ENCODE results near the gene HRCT1. TPM values are rescaled to one million over a fixed set of nuclear protein-coding genes. Genes with fewer than 3 reads are reported as not detected.
"Not testable (repeated sequence)": the region's sequence is repeated elsewhere in the genome, so short reads cannot be mapped to it uniquely, and the experiment has no call there.

Gene HRCT1
- total and polyA plus RNA-seq, 2 donors (not counting 3 experiments of a cell fraction or from before 2014, with no cell fraction given), result 1.2 to 7.0 TPM

- TF ChIP-seq EZH2 (IDR thresholded peaks at IDR 0.05; ENCODE audit: borderline replicate concordance, low read depth, low read length, severe bottlenecking) (no peak), MYC (IDR thresholded peaks at IDR 0.05; ENCODE audit: low read depth, low read length) (no peak), POLR2AphosphoS5 (IDR thresholded peaks at IDR 0.05; ENCODE audit: insufficient read depth, low read depth, low read length) (no peak), POLR2A (IDR thresholded peaks at IDR 0.05; ENCODE audit: low read depth, low read length) (no peak), FOS (IDR thresholded peaks at IDR 0.05; ENCODE audit: borderline replicate concordance, insufficient read depth, low read length) (no peak), JUN (IDR thresholded peaks at IDR 0.05; ENCODE audit: borderline replicate concordance, insufficient read depth, insufficient read length, low read depth) (no peak), GATA2 (IDR thresholded peaks at IDR 0.05; ENCODE audit: insufficient read depth, insufficient read length, low read depth, low read length) (no peak), CTCF (IDR thresholded peaks at IDR 0.05; ENCODE audit: extremely low read depth in 1 of 2, insufficient read depth in 1 of 2, low read depth in 1 of 2, low read length in 2 of 2) (no peak)
- TF ChIP-seq, protein P1, sequence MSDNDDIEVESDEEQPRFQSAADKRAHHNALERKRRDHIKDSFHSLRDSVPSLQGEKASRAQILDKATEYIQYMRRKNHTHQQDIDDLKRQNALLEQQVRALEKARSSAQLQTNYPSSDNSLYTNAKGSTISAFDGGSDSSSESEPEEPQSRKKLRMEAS (IDR thresholded peaks at IDR 0.05; ENCODE audit: insufficient read depth, insufficient read length), result no peak
- ChIA-PET POLR2A (no interaction called here), CTCF (interaction anchor here (1.1 to 4.4 kb wide), 8 partner anchors 14 to 106 kb away, joined by 3 to 26 read pairs (median 6); no protein-coding TSS in a partner anchor)
- Histone ChIP-seq H3K27me3 (ENCODE audit: control insufficient read depth in 2 of 2, insufficient read depth in 2 of 2, low read length in 2 of 2) (peaks cover 2 to 7% of the 10 kb centered on the region in 2 experiments), H3K4me3 (replicated peaks in 1 of 3; ENCODE audit: insufficient read depth in 1 of 3, low read depth in 1 of 3, low read length in 3 of 3) (no peak overlapping the region), H3K4me1 (ENCODE audit: control insufficient read depth, extremely low read depth, insufficient read depth, low read length) (no peaks in the 10 kb centered on the region), H3K27ac (ENCODE audit: insufficient read depth, low read depth, low read length) (no peak overlapping the region), H3K9ac (replicated peaks; ENCODE audit: extremely low read depth, insufficient read depth, low read length) (no peak overlapping the region), H3K9me3 (replicated peaks; ENCODE audit: control insufficient read depth, insufficient read depth, low read length) (no peaks in the 10 kb centered on the region), H4K20me1 (replicated peaks; ENCODE audit: control insufficient read depth, extremely low read depth, insufficient read depth, low read length) (no peaks in the 10 kb centered on the region), H3K9me1 (replicated peaks; ENCODE audit: control insufficient read depth, extremely low read depth, insufficient read depth, low read length) (no peaks in the 10 kb centered on the region), H3K4me2 (ENCODE audit: insufficient read depth, low read length) (no peak overlapping the region), H2AFZ (ENCODE audit: low read depth, low read length) (no peak overlapping the region), H3K79me2 (ENCODE audit: control insufficient read depth, insufficient read depth, low read length) (no peaks in the 10 kb centered on the region), H3K36me3 (ENCODE audit: control insufficient read depth in 2 of 2, extremely low read depth in 1 of 2, insufficient read depth in 2 of 2, low read length in 2 of 2) (no peaks in the 10 kb centered on the region)
- intact Hi-C loops (cut with micrococcal nuclease), result no loop called here
- no peak for FAIRE-seq
- no TSS peak for BruUV-seq (replicated peaks)
- dilution Hi-C loops (cut with MboI; ENCODE audit: extremely low pct_ligation_motif_present, low sequenced_read_pairs), result no loop called here
- DNase-seq (ENCODE audit: low read depth, low spot score), result no peak
These were observed 9.4 kb upstream of the HRCT1 start for GRCh38 chr9:35896570-35896969.

DNA sequence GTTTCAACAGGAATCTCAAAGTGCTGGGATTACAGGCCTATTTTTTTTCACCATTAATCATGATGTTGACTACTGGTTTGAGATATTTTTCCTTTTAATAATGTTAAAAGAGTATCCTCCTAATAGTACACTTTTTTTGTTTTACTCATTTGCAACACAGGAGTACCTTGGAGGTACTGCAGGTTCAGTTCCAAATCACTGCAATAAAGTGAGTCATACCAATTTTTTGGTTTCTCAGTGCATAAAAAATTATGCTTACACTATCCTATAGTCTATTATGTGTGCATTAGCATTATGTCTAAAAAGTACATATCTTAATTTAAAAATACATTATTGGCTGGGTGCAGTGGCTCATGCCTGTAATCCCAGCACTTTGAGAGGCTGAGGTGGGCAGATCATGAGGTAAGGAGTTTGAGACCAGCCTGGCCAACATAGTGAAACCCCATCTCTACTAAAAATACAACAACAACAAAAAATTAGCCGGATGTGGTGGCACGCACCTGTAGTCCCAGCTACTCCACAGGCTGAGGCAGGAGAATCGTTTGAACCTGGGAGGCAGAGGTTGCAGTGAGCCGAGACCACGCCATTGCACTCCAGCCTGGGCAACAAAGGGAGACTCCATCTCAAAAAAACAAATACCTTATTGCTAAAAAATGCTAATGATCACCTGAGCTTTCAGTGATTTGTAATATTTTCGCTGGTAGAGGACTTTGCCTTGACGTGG, 8.5 kb upstream of the HRCT1 start:
- H3K9me1 ChIP-seq (replicated peaks; ENCODE audit: control insufficient read depth, extremely low read depth, insufficient read depth, low read length); H3K36me3 ChIP-seq (ENCODE audit: control insufficient read depth in 2 of 2, extremely low read depth in 1 of 2, insufficient read depth in 2 of 2, low read length in 2 of 2); dilution Hi-C loops (cut with MboI; ENCODE audit: extremely low pct_ligation_motif_present, low sequenced_read_pairs); H4K20me1 ChIP-seq (replicated peaks; ENCODE audit: control insufficient read depth, extremely low read depth, insufficient read depth, low read length); H2AFZ ChIP-seq (ENCODE audit: low read depth, low read length); DNase-seq (ENCODE audit: low read depth, low spot score); POLR2A ChIA-PET; FAIRE-seq; H3K4me3 ChIP-seq (replicated peaks in 1 of 3; ENCODE audit: insufficient read depth in 1 of 3, low read depth in 1 of 3, low read length in 3 of 3); H3K9me3 ChIP-seq (replicated peaks; ENCODE audit: control insufficient read depth, insufficient read depth, low read length); BruUV-seq (replicated peaks); intact Hi-C loops (cut with micrococcal nuclease); H3K4me2 ChIP-seq (ENCODE audit: insufficient read depth, low read length); H3K27me3 ChIP-seq (ENCODE audit: control insufficient read depth in 2 of 2, insufficient read depth in 2 of 2, low read length in 2 of 2); H3K4me1 ChIP-seq (ENCODE audit: control insufficient read depth, extremely low read depth, insufficient read depth, low read length); H3K27ac ChIP-seq (ENCODE audit: insufficient read depth, low read depth, low read length); H3K9ac ChIP-seq (replicated peaks; ENCODE audit: extremely low read depth, insufficient read depth, low read length); H3K79me2 ChIP-seq (ENCODE audit: control insufficient read depth, insufficient read depth, low read length): not testable (repeated sequence)
- CTCF ChIA-PET, result interaction anchor here (1.1 to 3.0 kb wide), 6 partner anchors 14 to 86 kb away, joined by 3 to 13 read pairs (median 6); partner anchors contain the start of gene SPAG8
